Loucy (cell line): ENCODE data around the gene NDST1.

Source experiments
- H2AFZ ChIP-seq: fragments of 200-600 bp; sonication (generic); 2 replicates; pipeline ENCODE4 v1.6.0; 2016; ENCODE audit warnings: antibody characterized with exemption, mild to moderate bottlenecking, low read length, moderate library complexity
- H3F3A ChIP-seq: fragments of 200-600 bp; 2 replicates; pipeline ENCODE4 v1.6.0; 2016; ENCODE audit warnings: antibody characterized with exemption, low read depth, mild to moderate bottlenecking
- H3K27me3 ChIP-seq: fragments of 200-600 bp; sonication (generic); 2 replicates; pipeline ENCODE4 v1.6.1; 2014; ENCODE audit warnings: low read length, mild to moderate bottlenecking; ENCODE audit not compliant: insufficient read depth, poor library complexity, severe bottlenecking
- H3K36me3 ChIP-seq: fragments of 200-600 bp; sonication (generic); 2 replicates; pipeline ENCODE4 v1.6.1; 2016; ENCODE audit warnings: low read length; ENCODE audit not compliant: insufficient read depth
- H3K4me1 ChIP-seq: fragments of 200-600 bp; sonication (generic); 2 replicates; pipeline ENCODE4 v1.5.1; 2014; ENCODE audit warnings: low read length, mild to moderate bottlenecking; ENCODE audit not compliant: insufficient read depth, poor library complexity, severe bottlenecking
- H3K4me2 ChIP-seq: fragments of 200-600 bp; sonication (generic); 2 replicates; pipeline ENCODE4 v1.6.0; 2014; ENCODE audit warnings: antibody characterized with exemption, low read length, low read depth, mild to moderate bottlenecking; ENCODE audit not compliant: poor library complexity, severe bottlenecking
- H3K4me3 ChIP-seq: fragments of 200-600 bp; sonication (generic); 2 replicates; pipeline ENCODE4 v1.5.1; 2014; ENCODE audit warnings: low read length, mild to moderate bottlenecking, mixed read lengths; ENCODE audit not compliant: poor library complexity, severe bottlenecking
- H3K79me2 ChIP-seq: fragments of 200-600 bp; sonication (generic); 2 replicates; pipeline ENCODE4 v1.6.1; 2014; ENCODE audit warnings: low read length; ENCODE audit not compliant: insufficient read depth
- H3K9ac ChIP-seq: fragments of 200-600 bp; sonication (generic); 2 replicates; pipeline ENCODE4 v1.6.0; 2014; ENCODE audit warnings: mild to moderate bottlenecking, low read depth, low read length, moderate library complexity; ENCODE audit not compliant: poor library complexity, severe bottlenecking
- H3K9me2 ChIP-seq: fragments of 200-600 bp; sonication (generic); replicated peaks from 2 replicates; pipeline ENCODE4 v1.6.1; 2016; ENCODE audit warnings: low read depth, low read length, mixed read lengths
- H3K9me3 ChIP-seq: fragments of 200-600 bp; sonication (generic); 2 replicates; pipeline ENCODE4 v1.6.1; 2014; ENCODE audit warnings: mild to moderate bottlenecking, antibody characterized with exemption, low read length, low read depth; ENCODE audit not compliant: insufficient read depth
- H4K20me1 ChIP-seq: fragments of 200-600 bp; sonication (generic); 2 replicates; pipeline ENCODE4 v1.6.0; 2014; ENCODE audit warnings: antibody characterized with exemption, low read length, mild to moderate bottlenecking; ENCODE audit not compliant: insufficient read depth, poor library complexity, severe bottlenecking
- CTCF ChIP-seq: fragments of 200-600 bp; sonication (generic); conservative IDR thresholded peaks from 2 replicates; pipeline ENCODE4 v1.5.1; 2014; ENCODE audit warnings: mild to moderate bottlenecking, antibody characterized with exemption, low read length
- EZH2phosphoT487 ChIP-seq: fragments of 200-600 bp; IDR thresholded peaks from 2 replicates; pipeline ENCODE4 v1.6.1; 2018; ENCODE audit warnings: antibody characterized with exemption, mild to moderate bottlenecking, moderate library complexity, borderline replicate concordance

NDST1 gene

GRCh38 chr5:150599281-150599680, 91.3 kb downstream of the NDST1 start:
- no peaks in the 10 kb centered on the region for H3F3A ChIP-seq

GRCh38 chr5:150599917-150600511, 92.1 kb downstream of the NDST1 start:
- Histone ChIP-seq H3K36me3 (no peaks in the 10 kb centered on the region), H3K9me3 (no peaks in the 10 kb centered on the region), H3K4me1 (peaks cover 10% of the 10 kb centered on the region), H3K79me2 (no peaks in the 10 kb centered on the region), H2AFZ (no peak overlapping the region), H4K20me1 (no peaks in the 10 kb centered on the region), H3K4me3 (no peak overlapping the region), H3K9me2 (no peaks in the 10 kb centered on the region), H3K27me3 (no peaks in the 10 kb centered on the region), H3K9ac (no peak overlapping the region), H3K4me2 (no peak overlapping the region), H3F3A (no peaks in the 10 kb centered on the region)
- TF ChIP-seq EZH2phosphoT487 (no peak), CTCF (no peak)

More at GRCh38 chr5:150599281-150599680, 91.3 kb downstream of the NDST1 start:
- Histone ChIP-seq H3K4me3 (no peak overlapping the region), H4K20me1 (no peaks in the 10 kb centered on the region), H3K4me2 (no peak overlapping the region), H3K27me3 (no peaks in the 10 kb centered on the region), H3K36me3 (no peaks in the 10 kb centered on the region), H3K9me3 (no peaks in the 10 kb centered on the region), H3K9ac (no peak overlapping the region), H3K9me2 (no peaks in the 10 kb centered on the region), H3K4me1 (peaks cover 10% of the 10 kb centered on the region), H2AFZ (no peak overlapping the region), H3K79me2 (no peaks in the 10 kb centered on the region)
- TF ChIP-seq CTCF, result no peak
- TF ChIP-seq EZH2phosphoT487, result no peak

- peaks cover 10% of the 10 kb centered on the region for H3K4me1 ChIP-seq
- H3K9ac ChIP-seq, result no peak overlapping the region
Measured at GRCh38 chr5:150600616-150601490, 92.9 kb downstream of the NDST1 start.

More at GRCh38 chr5:150600616-150601490, 92.9 kb downstream of the NDST1 start:
- no peak overlapping the region for H3K4me3 ChIP-seq
- H3K27me3 ChIP-seq, result no peaks in the 10 kb centered on the region
- no peaks in the 10 kb centered on the region for H3K9me2 ChIP-seq
- no peak overlapping the region for H2AFZ ChIP-seq
- H4K20me1 ChIP-seq, result no peaks in the 10 kb centered on the region
- TF ChIP-seq CTCF (no peak), EZH2phosphoT487 (no peak)
- H3K79me2 ChIP-seq, result no peaks in the 10 kb centered on the region
- no peak overlapping the region for H3K4me2 ChIP-seq
- no peaks in the 10 kb centered on the region for H3K9me3 ChIP-seq
- H3F3A ChIP-seq, result no peaks in the 10 kb centered on the region
- no peaks in the 10 kb centered on the region for H3K36me3 ChIP-seq
